CD4-positive, CD25-positive, alpha-beta regulatory T cell (primary cell): ENCODE measurements around the gene TRMT61A. TPM values are rescaled to one million over a fixed set of nuclear protein-coding genes. Genes with fewer than 3 reads are reported as not detected.

Experiments used
- ATAC-seq, 2 donors: fragments of 150-1000 bp; cut with Tn5 transposase; one replicate each; pipeline ENCODE4 v1.10.0; 2021; ENCODE audit warnings: low read depth in 2 of 2, moderate number of reproducible peaks in 2 of 2, moderate library complexity in 1 of 2
- DNase-seq, 3 donors: peaks; one replicate each; pipeline versions ENCODE4 v3.0.0 to v3.0.0-alpha.2; 2012 to 2022; ENCODE audit warnings: mixed read lengths in 1 of 3
- H3K27ac ChIP-seq: one replicate; pipeline ENCODE4 v1.7.0; 2013; ENCODE audit warnings: mild to moderate bottlenecking, low read length; ENCODE audit not compliant: insufficient read depth, poor library complexity, severe bottlenecking
- H3K27me3 ChIP-seq: one replicate; pipeline ENCODE4 v1.7.0; 2013; ENCODE audit warnings: low read length; ENCODE audit not compliant: control insufficient read depth, insufficient read depth
- H3K36me3 ChIP-seq: one replicate; pipeline ENCODE4 v1.7.0; 2013; ENCODE audit warnings: mild to moderate bottlenecking, low read length, moderate library complexity; ENCODE audit not compliant: control insufficient read depth, insufficient read depth
- H3K4me1 ChIP-seq: 2 replicates; pipeline ENCODE4 v1.7.0; 2013; ENCODE audit warnings: mild to moderate bottlenecking, low read length; ENCODE audit not compliant: insufficient read depth, control insufficient read depth, poor library complexity, severe bottlenecking
- H3K4me3 ChIP-seq: one replicate; pipeline ENCODE4 v1.7.0; 2013; ENCODE audit warnings: low read depth, mild to moderate bottlenecking, low read length, moderate library complexity
- H3K9me3 ChIP-seq, 2 experiments: 1 replicate in 1 of 2; 2 replicates in 1 of 2; pipeline ENCODE4 v1.7.0; 2013; ENCODE audit warnings: low read length in 2 of 2, mild to moderate bottlenecking in 1 of 2, moderate library complexity in 1 of 2; ENCODE audit not compliant: control insufficient read depth in 2 of 2
- H3K27ac Mint-ChIP-seq, 3 donors: one replicate each; pipeline ENCODE4 v1.8.0; 2020 to 2022; ENCODE audit warnings: mild to moderate bottlenecking in 3 of 3, mixed read lengths in 3 of 3, moderate library complexity in 2 of 3
- H3K27me3 Mint-ChIP-seq: one replicate; pipeline ENCODE4 v1.8.0; 2022; ENCODE audit warnings: mild to moderate bottlenecking, mixed read lengths
- H3K36me3 Mint-ChIP-seq: one replicate; pipeline ENCODE4 v1.8.0; 2020; ENCODE audit warnings: mixed read lengths
- H3K4me1 Mint-ChIP-seq, 4 donors: one replicate each; pipeline ENCODE4 v1.8.0; 2020 to 2022; ENCODE audit warnings: mixed read lengths in 4 of 4, mild to moderate bottlenecking in 1 of 4
- H3K4me3 Mint-ChIP-seq, 4 donors: one replicate each; pipeline ENCODE4 v1.8.0; 2020 to 2022; ENCODE audit warnings: mild to moderate bottlenecking in 4 of 4, mixed read lengths in 4 of 4, moderate library complexity in 3 of 4
- H3K9me3 Mint-ChIP-seq, 7 donors: one replicate each; pipeline ENCODE4 v1.8.0; 2020 to 2022; ENCODE audit warnings: mixed read lengths in 7 of 7, mild to moderate bottlenecking in 3 of 7, moderate library complexity in 2 of 7
- polyA plus RNA-seq, 4 donors: library from polyadenylated mRNA; unstranded; fragments of 300-500 nt; fragmentation: Illumina TruSeq; gene quantifications; one replicate each; pipeline ENCODE4 v1.2.3, GENCODE V29; 2021
- total RNA-seq: library from RNA; stranded (reverse); gene quantifications from one replicate; pipeline ENCODE4 v1.2.3, GENCODE V29; 2022

Gene TRMT61A
- total and polyA plus RNA-seq, 5 donors from 2014 or later = 3.7 to 9.7 (median 7.1) TPM

- no peaks in the 10 kb centered on the region for H3K9me3 ChIP-seq
- peaks cover 8% of the 10 kb centered on the region for H3K27me3 Mint-ChIP-seq
- peaks cover 53% of the 10 kb centered on the region for H3K4me1 ChIP-seq
- no peak for DNase-seq
- H3K27ac ChIP-seq = no peak overlapping the region
- H3K4me1 Mint-ChIP-seq = peaks cover 13 to 77% (median 44%) of the 10 kb centered on the region in 4 donors
- H3K36me3 ChIP-seq = peaks cover 36% of the 10 kb centered on the region
- no peak for ATAC-seq
- H3K4me3 ChIP-seq = no peak overlapping the region
- no peaks in the 10 kb centered on the region for H3K27me3 ChIP-seq
- peak overlapping the region in 1 of 3 donors; percentile 52 for H3K27ac Mint-ChIP-seq
- peaks cover 18% of the 10 kb centered on the region for H3K36me3 Mint-ChIP-seq
- H3K9me3 Mint-ChIP-seq = no peaks in the 10 kb centered on the region
- peak overlapping the region in 3 of 4 donors; percentile 25 to 93 (median 53) for H3K4me3 Mint-ChIP-seq
Measured at GRCh38 chr14:103559766-103560165, 30.8 kb downstream of the TRMT61A start.

- no peaks in the 10 kb centered on the region for H3K27me3 ChIP-seq
- no peak overlapping the region for H3K27ac ChIP-seq
- peak overlapping the region; percentile 1 to 97 (median 95) for H3K27ac Mint-ChIP-seq
- H3K9me3 ChIP-seq = no peaks in the 10 kb centered on the region
- peaks cover 53% of the 10 kb centered on the region for H3K4me1 ChIP-seq
- peak overlapping the region; percentile 85 for H3K4me3 ChIP-seq
- H3K4me3 Mint-ChIP-seq = peak overlapping the region; percentile 91 to 98 (median 94)
- ATAC-seq = no peak
- no peaks in the 10 kb centered on the region for H3K9me3 Mint-ChIP-seq
- DNase-seq = no peak
- peaks cover 35% of the 10 kb centered on the region for H3K36me3 ChIP-seq
- peaks cover 13 to 74% (median 44%) of the 10 kb centered on the region in 4 donors for H3K4me1 Mint-ChIP-seq
- H3K27me3 Mint-ChIP-seq = peaks cover 8% of the 10 kb centered on the region
- peaks cover 15% of the 10 kb centered on the region for H3K36me3 Mint-ChIP-seq
Measured at GRCh38 chr14:103560691-103561090, 31.7 kb downstream of the TRMT61A start.

GRCh38 chr14:103561381-103562178 is 32.6 kb downstream of the TRMT61A start:
- H3K27ac Mint-ChIP-seq = peak overlapping the region; percentile 82 to 97 (median 95)
- peak; percentile 19 for ATAC-seq
- H3K27me3 ChIP-seq = no peaks in the 10 kb centered on the region
- H3K36me3 Mint-ChIP-seq = peaks cover 15% of the 10 kb centered on the region
- DNase-seq = peak; percentile 28 to 74 (median 41)
- peaks cover 8% of the 10 kb centered on the region for H3K27me3 Mint-ChIP-seq
- H3K4me3 ChIP-seq = peak overlapping the region; percentile 85
- no peaks in the 10 kb centered on the region for H3K9me3 ChIP-seq
- peak overlapping the region; percentile 91 to 98 (median 94) for H3K4me3 Mint-ChIP-seq
- peaks cover 53% of the 10 kb centered on the region for H3K4me1 ChIP-seq
- peaks cover 13 to 77% (median 45%) of the 10 kb centered on the region in 4 donors for H3K4me1 Mint-ChIP-seq
- H3K9me3 Mint-ChIP-seq = no peaks in the 10 kb centered on the region
- H3K36me3 ChIP-seq = peaks cover 35% of the 10 kb centered on the region
- peak overlapping the region; percentile 89 for H3K27ac ChIP-seq

- peaks cover 15% of the 10 kb centered on the region for H3K36me3 Mint-ChIP-seq
- H3K27me3 Mint-ChIP-seq = peaks cover 8% of the 10 kb centered on the region
- H3K4me1 Mint-ChIP-seq = peaks cover 13 to 74% (median 45%) of the 10 kb centered on the region in 4 donors
- H3K4me3 Mint-ChIP-seq = peak overlapping the region; percentile 91 to 98 (median 94)
- Histone ChIP-seq H3K36me3 (peaks cover 30% of the 10 kb centered on the region), H3K4me1 (peaks cover 53% of the 10 kb centered on the region), H3K9me3 (no peaks in the 10 kb centered on the region), H3K27ac (peak overlapping the region; percentile 89), H3K27me3 (no peaks in the 10 kb centered on the region), H3K4me3 (peak overlapping the region; percentile 85)
- ATAC-seq = peak in 1 of 2 donors; percentile 32
- H3K27ac Mint-ChIP-seq = peak overlapping the region; percentile 82 to 97 (median 95)
- DNase-seq = no peak
- H3K9me3 Mint-ChIP-seq = no peaks in the 10 kb centered on the region
Measured at GRCh38 chr14:103562179-103562428, 33.1 kb downstream of the TRMT61A start.

GRCh38 chr14:103562429-103563225 is 33.6 kb downstream of the TRMT61A start, which contains the start of the genes BAG5 and COA8:
Gene BAG5 (minus strand): TSS chr14:103562657. CDS start chr14:103561164, 1,493 bp downstream.
Gene COA8 (plus strand): TSS chr14:103562960. CDS start chr14:103563002, 42 bp downstream.
- peaks cover 13 to 71% (median 45%) of the 10 kb centered on the region in 4 donors for H3K4me1 Mint-ChIP-seq
- Histone ChIP-seq H3K9me3 (no peaks in the 10 kb centered on the region), H3K27ac (peak within 1 kb of the TSS; percentile 89), H3K4me1 (peaks cover 53% of the 10 kb centered on the region), H3K4me3 (peak within 1 kb of the TSS; percentile 85), H3K27me3 (no peaks in the 10 kb centered on the region), H3K36me3 (peaks cover 25% of the 10 kb centered on the region)
- no peaks in the 10 kb centered on the region for H3K9me3 Mint-ChIP-seq
- H3K27ac Mint-ChIP-seq = peak within 1 kb of the TSS; percentile 90 to 97 (median 95)
- peaks cover 8% of the 10 kb centered on the region for H3K27me3 Mint-ChIP-seq
- peak within 1 kb of the TSS; percentile 93 to 98 (median 94) for H3K4me3 Mint-ChIP-seq
- H3K36me3 Mint-ChIP-seq = peaks cover 15% of the 10 kb centered on the region
- DNase-seq (peak; percentile 81 to 92 (median 90)), ATAC-seq (peak; percentile 82 to 88)

GRCh38 chr14:103563226-103563620 is 34.2 kb downstream of the TRMT61A start:
- H3K36me3 ChIP-seq = peaks cover 20% of the 10 kb centered on the region
- H3K27me3 ChIP-seq = no peaks in the 10 kb centered on the region
- peak overlapping the region; percentile 82 for H3K4me3 ChIP-seq
- H3K4me1 ChIP-seq = peaks cover 48% of the 10 kb centered on the region
- ATAC-seq (peak in 1 of 2 donors; percentile 12), DNase-seq (no peak)
- Mint-ChIP-seq H3K27me3 (peaks cover 8% of the 10 kb centered on the region), H3K4me3 (peak overlapping the region; percentile 88 to 94 (median 93)), H3K27ac (peak overlapping the region; percentile 51 to 90 (median 87)), H3K36me3 (peaks cover 15% of the 10 kb centered on the region), H3K4me1 (peaks cover 13 to 73% (median 48%) of the 10 kb centered on the region in 4 donors), H3K9me3 (no peaks in the 10 kb centered on the region)
- peak overlapping the region; percentile 89 for H3K27ac ChIP-seq
- H3K9me3 ChIP-seq = no peaks in the 10 kb centered on the region

GRCh38 chr14:103563844-103564505 is 35.0 kb downstream of the TRMT61A start:
- H3K27me3 Mint-ChIP-seq = peaks cover 8% of the 10 kb centered on the region
- peak overlapping the region; percentile 82 for H3K4me3 ChIP-seq
- no peaks in the 10 kb centered on the region for H3K27me3 ChIP-seq
- ATAC-seq (no peak), DNase-seq (no peak)
- peaks cover 13 to 65% (median 45%) of the 10 kb centered on the region in 4 donors for H3K4me1 Mint-ChIP-seq
- peaks cover 10% of the 10 kb centered on the region for H3K36me3 Mint-ChIP-seq
- peak overlapping the region in 1 of 3 donors; percentile 87 for H3K27ac Mint-ChIP-seq
- H3K9me3 Mint-ChIP-seq = no peaks in the 10 kb centered on the region
- H3K36me3 ChIP-seq = peaks cover 14% of the 10 kb centered on the region
- no peaks in the 10 kb centered on the region for H3K9me3 ChIP-seq
- peak overlapping the region; percentile 80 to 94 (median 93) for H3K4me3 Mint-ChIP-seq
- no peak overlapping the region for H3K27ac ChIP-seq
- H3K4me1 ChIP-seq = peaks cover 42% of the 10 kb centered on the region
